Middle frontal gyrus (tissue), 1 donor: ENCODE results near the gene MBOAT2.
"Not testable (repeated sequence)": the region's sequence is repeated elsewhere in the genome, so short reads cannot be mapped to it uniquely, and the experiment has no call there.

Experiments used
- DNase-seq: peaks from one replicate; pipeline ENCODE4 v3.0.0-alpha.2; 2015; ENCODE audit warnings: low spot score; ENCODE audit errors: extremely low spot score

MBOAT2 gene

GRCh38 chr2:9003616-9004337 lies at the start of gene MBOAT2:
Gene MBOAT2, minus strand, starts transcription at chr2:9003684. Its CDS starts 70 bp downstream, at chr2:9003614.
- DNase-seq = peak; percentile 84

- DNase-seq = no peak
These were observed 49.5 kb upstream of the MBOAT2 start for GRCh38 chr2:9052821-9053533.

GRCh38 chr2:9051451-9051850 lies 48.0 kb upstream of the MBOAT2 start:
- DNase-seq = not testable (repeated sequence)

GRCh38 chr2:9050122-9050809 lies 46.8 kb upstream of the MBOAT2 start:
- DNase-seq = no peak

GRCh38 chr2:9045595-9045994 lies 42.1 kb upstream of the MBOAT2 start:
- no peak for DNase-seq

GRCh38 chr2:9043491-9043890 lies 40.0 kb upstream of the MBOAT2 start:
- not testable (repeated sequence) for DNase-seq

- no peak for DNase-seq
These were observed 33.7 kb upstream of the MBOAT2 start for GRCh38 chr2:9037166-9037565.

GRCh38 chr2:9033385-9034168 lies 30.1 kb upstream of the MBOAT2 start:
- no peak for DNase-seq

- no peak for DNase-seq
These were observed 29.2 kb upstream of the MBOAT2 start for GRCh38 chr2:9032536-9033255.

GRCh38 chr2:9032121-9032520 lies 28.6 kb upstream of the MBOAT2 start:
- no peak for DNase-seq

GRCh38 chr2:9031246-9031645 lies 27.8 kb upstream of the MBOAT2 start:
- no peak for DNase-seq

GRCh38 chr2:9030841-9031240 lies 27.4 kb upstream of the MBOAT2 start:
- no peak for DNase-seq

- DNase-seq = no peak
These were observed 26.7 kb upstream of the MBOAT2 start for GRCh38 chr2:9030190-9030589.

GRCh38 chr2:9029721-9030120 lies 26.2 kb upstream of the MBOAT2 start:
- DNase-seq = no peak

- DNase-seq = no peak
These were observed 24.4 kb upstream of the MBOAT2 start for GRCh38 chr2:9027884-9028283.

- no peak for DNase-seq
These were observed 22.3 kb upstream of the MBOAT2 start for GRCh38 chr2:9025746-9026145.

GRCh38 chr2:9024575-9024974 lies 21.1 kb upstream of the MBOAT2 start:
- DNase-seq = no peak

GRCh38 chr2:9021563-9022211 lies 18.2 kb upstream of the MBOAT2 start:
- DNase-seq = no peak

GRCh38 chr2:9020267-9020666 lies 16.8 kb upstream of the MBOAT2 start:
- no peak for DNase-seq

GRCh38 chr2:9018534-9018933 lies 15.1 kb upstream of the MBOAT2 start:
- DNase-seq = no peak
